HG02759 (cell line): ENCODE results near the gene LEMD1.
"Not testable (repeated sequence)": the region's sequence is repeated elsewhere in the genome, so short reads cannot be mapped to it uniquely, and the experiment has no call there.

ENCODE experiments used
- ATAC-seq: cut with Tn5 transposase; IDR thresholded peaks from one replicate; pipeline ENCODE4 v1.9.1; 2021; ENCODE audit warnings: mild to moderate bottlenecking, moderate library complexity; ENCODE audit not compliant: unreplicated experiment

Gene LEMD1

GRCh38 chr1:205447457-205448341, 25.8 kb upstream of the LEMD1 start:
- no peak for ATAC-seq

DNA sequence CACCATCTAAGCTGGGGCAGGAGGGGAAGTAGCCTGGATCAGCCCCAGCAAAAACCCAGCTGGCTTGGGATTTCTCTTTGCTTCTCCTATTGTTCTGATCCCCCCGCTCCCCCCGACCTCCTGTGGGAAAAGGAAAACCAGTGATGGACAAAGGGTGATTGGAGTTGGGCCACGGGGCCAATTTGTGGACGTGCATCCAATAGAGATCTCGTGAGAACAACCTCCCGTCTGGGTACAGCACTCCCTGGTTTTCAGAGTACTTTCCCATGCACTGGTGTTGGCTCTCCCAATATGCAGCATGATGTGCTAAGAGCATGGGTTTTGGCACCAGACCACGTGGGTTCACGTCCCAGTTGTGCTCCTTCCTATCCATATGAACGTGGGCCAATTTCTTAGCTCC, 25.0 kb upstream of the LEMD1 start:
- ATAC-seq: no peak

GRCh38 chr1:205445646-205445935, 23.7 kb upstream of the LEMD1 start:
- ATAC-seq: no peak

- ATAC-seq: no peak
Measured at GRCh38 chr1:205444931-205445645, 23.2 kb upstream of the LEMD1 start.

DNA sequence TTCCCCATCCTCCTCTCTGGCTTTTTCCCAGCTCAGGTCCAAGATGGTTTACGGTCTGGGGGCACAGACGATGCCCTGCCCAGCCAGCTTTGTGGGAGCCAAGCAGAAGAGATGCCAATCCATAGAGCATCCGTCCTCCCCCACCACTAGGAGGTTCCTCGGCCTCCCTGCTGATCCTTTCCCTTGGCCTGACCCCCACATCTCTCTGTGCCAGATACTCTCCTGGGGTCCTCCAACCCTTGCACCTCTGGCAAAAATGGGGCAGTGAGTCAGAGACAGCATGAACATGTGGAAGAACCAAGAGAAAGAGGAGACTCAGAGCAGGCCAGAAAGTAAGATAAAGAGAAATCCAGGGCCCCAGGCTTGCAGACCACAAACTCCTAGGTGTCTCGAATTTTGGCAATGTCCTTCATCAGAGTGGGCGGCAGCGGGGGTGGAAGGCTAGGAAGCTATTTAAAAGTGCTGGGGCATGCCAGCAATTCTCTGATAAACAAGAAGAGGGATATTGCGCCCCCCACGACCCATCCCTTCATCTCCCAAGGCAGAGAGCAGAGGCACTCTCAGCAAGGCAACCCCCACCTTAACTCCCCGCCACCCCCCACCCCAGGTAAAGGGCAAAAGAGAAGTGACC, 22.6 kb upstream of the LEMD1 start:
- ATAC-seq: no peak

DNA sequence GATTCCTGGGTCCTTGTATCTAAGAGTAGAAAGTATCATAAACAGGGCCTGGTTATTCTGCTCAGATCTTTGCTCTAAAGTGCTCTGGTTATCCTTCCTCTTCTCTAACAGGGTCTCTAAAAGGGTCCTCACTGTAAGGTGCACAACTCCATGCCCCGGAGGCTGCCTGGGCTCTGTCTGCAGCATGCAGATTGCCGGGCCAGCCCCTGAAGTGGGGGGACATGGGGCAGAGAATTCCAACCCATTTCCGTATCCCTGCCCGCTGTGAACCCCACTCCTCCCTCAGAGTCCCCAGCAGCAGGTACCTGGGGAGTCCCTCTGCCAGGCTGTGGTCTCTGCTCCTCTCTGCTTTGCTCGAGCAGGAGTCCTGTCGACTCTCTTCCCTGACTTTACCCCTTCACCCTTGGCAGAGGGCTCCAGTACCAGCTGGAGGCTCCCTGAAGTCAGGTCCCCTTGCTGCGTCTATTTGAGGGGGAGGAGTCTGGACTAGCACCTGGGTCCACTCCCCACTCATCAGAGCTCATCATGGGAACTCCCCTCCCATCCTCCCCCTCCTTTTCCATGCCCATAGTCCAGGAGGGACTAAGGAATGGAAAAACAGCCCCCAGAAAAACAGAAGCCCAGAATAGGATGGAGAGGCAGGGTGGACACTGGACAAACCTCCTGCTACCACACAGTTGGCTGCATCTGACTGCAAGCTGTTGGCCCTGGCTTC, 21.9 kb upstream of the LEMD1 start:
- no peak for ATAC-seq

DNA sequence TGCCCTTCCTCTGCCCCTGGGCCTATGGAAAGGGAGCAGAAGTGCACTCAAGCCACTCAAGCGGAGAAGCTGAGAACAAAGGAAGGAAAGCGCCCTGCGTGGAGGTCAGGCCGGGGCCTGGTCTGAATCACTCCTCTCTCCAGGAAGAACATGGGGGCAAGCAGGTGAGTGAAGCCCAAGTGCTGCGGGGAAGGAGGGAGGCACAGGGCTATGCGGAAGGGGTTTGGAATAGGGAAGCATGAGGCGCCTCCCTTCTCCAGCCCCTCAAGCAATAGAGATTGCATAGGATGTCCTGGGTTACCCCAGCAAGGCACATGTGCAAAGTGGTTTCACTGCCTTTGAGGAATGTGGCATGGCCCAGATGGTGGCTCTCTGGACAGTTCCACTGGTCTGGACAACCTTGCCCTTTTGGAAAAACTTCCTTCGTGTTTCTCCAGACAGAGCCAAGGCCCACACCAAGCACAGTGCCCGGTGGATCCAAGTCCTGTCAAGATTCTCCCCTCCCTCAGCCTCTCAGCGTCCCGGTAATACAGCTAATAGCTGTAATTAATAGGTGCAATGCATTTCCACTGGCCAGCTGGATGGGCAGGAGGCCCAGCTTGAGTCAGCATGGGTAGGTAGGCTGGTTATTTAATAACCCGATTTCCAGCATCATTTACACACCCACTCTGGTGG, 20.3 kb upstream of the LEMD1 start:
- ATAC-seq: no peak

DNA sequence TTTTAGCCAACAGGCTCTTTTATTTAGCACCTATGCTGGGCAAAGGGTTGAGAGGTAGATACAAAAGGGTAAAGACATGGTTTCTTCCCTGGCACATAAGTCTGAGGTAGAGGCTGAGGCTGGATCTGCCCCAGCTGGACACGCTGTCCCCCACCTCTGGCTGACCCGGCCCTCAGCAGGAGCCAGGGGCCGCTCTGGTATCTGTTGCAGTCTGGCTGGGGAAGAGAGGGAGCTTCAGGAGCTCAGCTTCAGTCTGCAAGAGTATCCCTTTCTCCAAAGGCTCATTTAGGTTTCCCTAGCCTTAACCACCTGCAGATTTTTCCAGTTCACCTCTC, 19.8 kb upstream of the LEMD1 start:
- ATAC-seq: no peak

GRCh38 chr1:205441318-205441633, 19.4 kb upstream of the LEMD1 start:
- no peak for ATAC-seq

DNA sequence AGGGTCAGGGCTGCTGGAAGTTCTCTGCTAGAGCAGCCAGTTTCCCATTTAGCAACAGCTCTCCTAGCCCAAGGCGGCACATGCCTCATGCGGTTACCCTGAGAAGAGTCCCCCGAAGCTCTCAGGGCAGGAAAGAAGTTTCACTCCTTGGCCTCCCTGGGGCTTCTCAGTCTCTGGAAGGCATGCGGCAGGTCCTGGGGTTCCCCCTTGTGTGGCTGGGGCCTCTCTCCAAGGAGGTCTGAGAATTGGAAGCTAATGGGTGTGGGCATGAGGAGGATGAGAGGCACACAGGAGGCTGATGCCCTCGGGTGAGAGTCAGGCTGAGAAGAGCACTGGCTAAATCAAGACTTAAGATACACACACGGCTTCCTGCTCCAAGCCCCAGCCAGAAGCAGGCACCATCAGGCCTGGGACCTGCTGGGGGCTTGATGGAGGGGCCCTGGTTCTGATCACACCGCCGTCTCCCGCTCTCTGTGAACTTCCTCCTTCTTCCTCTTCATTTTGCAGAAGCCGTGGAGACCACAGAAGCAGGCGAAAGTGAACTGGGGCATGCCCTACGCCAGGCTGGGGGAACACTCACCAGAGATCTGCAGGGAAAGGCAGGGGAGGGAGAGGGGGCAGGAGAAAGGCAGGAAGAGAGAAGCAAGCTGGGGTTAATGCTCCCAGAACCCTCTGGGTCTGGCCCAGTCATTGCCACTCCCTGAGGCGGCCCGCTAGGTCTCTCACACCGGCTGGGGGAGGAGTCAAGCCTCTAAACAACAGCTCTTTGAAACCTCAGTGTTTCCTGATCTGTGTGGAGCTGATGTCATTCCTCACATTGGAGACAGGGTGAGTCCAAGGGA, 18.8 kb upstream of the LEMD1 start:
- peak; percentile 71 for ATAC-seq

GRCh38 chr1:205440121-205440475, 18.2 kb upstream of the LEMD1 start:
- ATAC-seq: no peak

GRCh38 chr1:205438213-205439158, 16.6 kb upstream of the LEMD1 start:
- no peak for ATAC-seq

DNA sequence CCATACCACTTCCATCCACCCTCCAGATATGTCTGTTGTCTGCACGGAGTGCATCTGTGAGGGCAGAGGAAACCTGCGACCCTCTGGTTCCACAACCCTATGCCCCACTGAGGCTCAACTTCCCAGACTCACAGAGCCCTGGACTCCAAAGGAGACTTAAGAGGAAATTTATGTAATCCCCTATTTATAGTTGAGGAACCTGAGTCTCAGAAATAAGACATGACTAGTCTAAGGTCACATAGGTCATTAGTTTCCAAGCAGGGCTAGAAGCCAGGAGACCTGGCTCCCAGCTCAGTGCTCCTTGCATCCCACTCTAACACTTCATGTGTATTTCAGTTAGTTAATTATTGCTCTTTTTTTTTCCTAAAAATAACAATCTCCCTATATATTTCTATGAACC, 15.7 kb upstream of the LEMD1 start:
- no peak for ATAC-seq

DNA sequence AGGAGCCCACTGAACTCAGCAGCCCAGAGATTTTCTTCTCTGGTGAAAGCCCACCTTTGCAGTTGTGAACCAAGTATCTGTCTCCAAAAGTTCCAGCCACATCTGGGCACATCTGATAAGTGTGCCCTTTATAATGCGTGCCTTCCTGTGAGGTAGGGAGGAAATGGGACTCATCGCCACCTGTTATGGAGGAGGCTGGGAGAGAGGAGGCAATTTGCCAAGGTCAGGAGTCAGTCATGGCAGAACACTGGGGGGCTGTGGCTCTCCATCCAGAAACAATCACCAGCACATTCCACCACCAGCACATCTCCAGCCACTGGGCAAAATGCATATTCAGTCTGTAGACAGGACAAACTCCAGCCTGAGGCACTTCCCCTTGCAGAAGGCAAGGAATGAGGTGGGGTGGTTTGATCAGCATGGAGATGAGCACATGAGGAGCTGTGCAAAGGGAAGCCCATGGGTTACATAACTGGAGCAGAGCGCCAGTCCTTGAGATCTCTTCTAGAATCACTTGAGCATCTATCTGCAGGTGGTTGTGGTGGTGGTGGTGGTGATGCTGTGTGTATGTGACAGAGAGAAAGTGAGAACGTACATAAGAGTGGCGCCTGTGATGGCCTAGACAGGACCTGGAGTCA, 15.0 kb upstream of the LEMD1 start:
- no peak for ATAC-seq

GRCh38 chr1:205435578-205436573, 14.0 kb upstream of the LEMD1 start:
- ATAC-seq: no peak

- ATAC-seq: no peak
Measured at GRCh38 chr1:205434738-205435137, 12.9 kb upstream of the LEMD1 start.

DNA sequence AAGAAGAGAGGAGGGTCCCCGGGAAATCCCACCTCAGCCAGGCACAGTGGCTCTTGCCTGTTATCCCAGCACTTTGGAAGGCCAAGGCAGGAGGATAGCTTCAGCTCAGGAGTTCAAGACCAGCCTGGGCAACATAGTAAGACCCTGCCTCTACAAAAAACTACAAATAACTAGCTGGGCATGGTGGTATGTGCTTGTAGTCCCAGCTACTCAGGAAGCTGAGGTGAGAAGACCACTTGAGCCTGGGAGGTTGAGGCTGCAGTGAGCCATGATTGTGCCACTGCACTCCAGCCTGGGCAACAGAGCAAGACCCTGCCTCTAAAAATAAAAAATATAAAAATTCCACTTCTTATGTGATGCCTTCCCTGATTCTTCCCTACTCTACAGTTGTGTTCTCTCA, 10.8 kb upstream of the LEMD1 start:
- ATAC-seq: not testable (repeated sequence)

DNA sequence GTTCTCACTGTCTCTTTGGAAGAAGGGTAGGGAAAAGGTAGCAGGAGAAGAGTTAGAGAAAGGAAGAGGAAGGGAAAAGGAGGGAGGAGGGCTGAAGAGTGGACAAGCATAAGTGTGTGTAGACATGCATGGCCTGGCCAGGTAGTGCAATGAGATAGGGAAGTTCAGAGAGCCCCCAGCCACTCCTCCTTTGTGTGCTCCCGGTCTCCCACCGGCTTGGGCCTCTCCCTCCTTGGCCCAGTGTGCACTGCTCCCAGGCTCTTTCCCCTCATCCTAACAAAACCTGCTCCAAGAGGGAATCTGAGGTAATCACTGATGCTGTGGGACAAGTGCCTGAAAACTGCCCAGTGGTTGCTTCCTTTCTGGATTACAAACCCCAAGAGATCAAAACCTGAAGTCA, 10.3 kb upstream of the LEMD1 start:
- no peak for ATAC-seq
